Cardiac fibroblast (primary cell): ENCODE data around the gene SMIM12.

Experiments
- DNase-seq, 2 donors: peaks; one replicate each; pipeline versions ENCODE4 v3.0.0 to v3.0.0-alpha.2; 2010; ENCODE audit warnings: low read depth in 2 of 2
- H3K4me3 ChIP-seq, 2 donors: replicated peaks in 1 of 2; 1 replicate in 1 of 2; 2 replicates in 1 of 2; pipeline ENCODE4 v1.5.1; 2011; ENCODE audit warnings: low read depth in 2 of 2, low read length in 2 of 2, mild to moderate bottlenecking in 2 of 2, moderate library complexity in 1 of 2
- CTCF ChIP-seq: IDR thresholded peaks from one replicate; pipeline ENCODE4 v1.5.1; 2011; ENCODE audit warnings: low read depth, mild to moderate bottlenecking, low read length, inconsistent platforms

SMIM12 gene

DNA sequence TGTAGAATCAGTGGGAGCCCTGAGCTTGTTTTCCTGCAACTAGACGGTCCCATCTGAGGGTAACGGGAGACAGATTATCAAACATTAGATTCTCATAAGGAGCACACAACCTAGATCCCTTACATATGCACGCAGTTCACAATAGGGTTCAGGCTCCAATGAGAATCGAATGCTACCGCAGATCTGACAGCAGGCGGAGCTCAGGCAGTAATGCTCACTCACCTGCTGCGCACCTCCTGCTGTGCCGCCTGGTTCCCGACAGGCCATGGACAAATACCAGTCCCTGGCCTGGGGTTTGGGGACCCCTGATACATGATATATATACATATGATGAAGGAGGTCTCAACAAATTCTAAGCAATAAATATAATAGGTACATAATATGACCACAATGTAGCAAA is 19.7 kb upstream of the SMIM12 start:
- no peak overlapping the region for H3K4me3 ChIP-seq
- no peak for DNase-seq
- TF ChIP-seq CTCF = no peak

- no peak for TF ChIP-seq CTCF
- no peak overlapping the region for H3K4me3 ChIP-seq
- no peak for DNase-seq
Measured at GRCh38 chr1:34876406-34876805, 16.9 kb upstream of the SMIM12 start.

DNA sequence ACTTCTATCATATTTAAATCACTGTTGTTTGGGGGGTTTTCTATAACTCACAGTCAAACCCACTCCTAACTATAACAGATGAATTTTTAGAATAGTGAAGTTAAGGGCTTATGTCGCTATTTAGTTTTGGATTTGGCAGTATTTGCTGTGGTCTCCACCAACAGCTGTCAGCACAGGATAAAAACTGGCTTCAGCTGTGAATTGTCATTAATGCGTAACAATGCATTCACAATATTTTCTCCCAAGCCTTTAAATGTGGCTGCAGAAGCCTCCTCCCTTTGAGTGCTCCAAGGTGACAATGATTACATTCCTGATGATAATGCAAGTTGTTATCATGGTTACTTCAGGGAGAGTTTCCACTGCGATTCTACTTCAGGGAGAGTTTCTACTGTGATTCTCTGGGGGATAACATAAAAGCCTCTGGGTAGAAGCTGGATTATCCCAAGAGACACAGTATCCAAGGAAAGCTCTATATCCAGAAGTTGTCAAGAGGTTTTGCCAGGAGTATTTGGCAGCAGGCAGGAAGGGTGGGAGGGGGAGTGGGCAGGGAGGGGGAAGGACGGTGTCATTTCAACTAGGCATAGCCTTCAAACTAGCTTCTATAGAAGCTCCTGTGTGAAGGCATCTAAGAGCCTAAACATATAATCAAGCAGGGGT is 14.9 kb upstream of the SMIM12 start:
- H3K4me3 ChIP-seq = no peak overlapping the region
- no peak for TF ChIP-seq CTCF
- no peak for DNase-seq

DNA sequence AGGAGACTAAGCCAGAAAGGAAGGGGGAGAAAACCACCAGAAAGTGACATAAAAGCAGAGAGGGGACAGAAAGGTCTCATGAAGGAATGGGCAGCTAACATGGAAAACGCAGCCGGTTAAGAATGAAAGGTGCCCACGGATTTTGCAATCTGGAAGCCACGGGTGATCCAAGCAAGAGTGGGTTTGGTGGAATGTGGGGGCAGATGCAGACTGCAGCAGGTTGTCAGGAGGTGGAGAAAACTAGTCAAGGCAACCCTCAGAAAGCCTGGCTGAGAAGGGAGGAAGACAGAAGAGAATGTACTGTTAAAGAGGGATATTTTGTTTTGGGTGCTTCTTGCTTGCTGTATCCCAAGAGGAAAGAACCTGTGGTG is 12.6 kb upstream of the SMIM12 start:
- TF ChIP-seq CTCF = no peak
- no peak for DNase-seq
- no peak overlapping the region for H3K4me3 ChIP-seq

DNA sequence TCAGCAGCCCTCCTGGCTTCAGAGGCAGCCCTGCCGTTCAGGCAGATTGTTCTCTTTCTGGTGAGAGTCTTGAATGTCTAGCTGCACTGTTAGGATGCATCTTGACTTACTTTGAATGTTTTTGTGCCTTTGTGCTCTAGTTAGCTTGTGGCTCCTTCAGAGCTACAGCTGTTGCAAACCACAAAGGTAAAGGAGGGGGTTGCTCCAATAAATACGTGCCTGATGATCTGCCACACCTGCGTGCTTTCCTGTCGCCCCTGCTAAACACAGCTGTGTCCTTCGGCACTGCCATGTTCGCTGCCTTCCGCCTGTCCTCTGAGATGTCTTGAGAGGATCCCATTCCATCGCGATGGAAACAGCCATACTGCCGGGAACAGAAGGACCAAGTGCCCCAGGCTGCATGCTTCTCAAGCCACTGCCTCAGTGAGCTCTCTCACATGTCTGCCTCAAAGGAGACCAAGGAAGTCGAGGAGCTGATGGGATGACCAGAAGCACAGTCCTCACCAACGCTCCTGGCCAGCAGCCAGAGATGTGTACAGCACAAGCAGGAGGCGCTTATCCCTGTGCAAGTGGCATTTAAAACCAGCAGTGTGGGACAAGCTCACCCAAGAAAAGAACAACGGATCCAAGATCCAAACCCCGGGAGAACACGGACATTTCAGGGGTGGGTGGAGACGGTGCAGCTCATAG is 12.0 kb upstream of the SMIM12 start:
- H3K4me3 ChIP-seq = no peak overlapping the region
- no peak for TF ChIP-seq CTCF
- DNase-seq = no peak

- DNase-seq = no peak
- no peak for TF ChIP-seq CTCF
- H3K4me3 ChIP-seq = no peak overlapping the region
Measured at GRCh38 chr1:34870395-34870794, 10.8 kb upstream of the SMIM12 start.
